Measurements from ENCODE around the gene SMIM5.

DNA sequence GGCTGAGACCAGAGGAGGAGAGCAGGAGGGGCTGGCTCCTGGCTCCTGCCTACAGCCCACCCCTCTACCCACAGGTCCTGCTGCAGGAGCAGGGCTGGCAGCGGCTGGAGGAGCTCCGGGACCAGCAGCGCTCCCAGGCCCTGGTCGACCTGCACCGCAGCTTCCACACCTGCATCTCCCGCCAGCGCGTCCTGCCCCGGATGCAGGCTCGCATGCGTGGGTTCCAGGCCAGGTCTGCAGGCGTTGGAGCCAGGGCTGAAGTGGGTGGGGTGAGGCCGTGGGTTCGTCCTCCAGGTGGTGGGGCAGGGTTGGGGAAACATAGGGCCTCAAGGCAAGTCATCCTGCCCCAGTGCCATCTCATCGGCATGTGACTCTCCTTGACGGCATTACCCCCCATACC lies 27.4 kb upstream of the SMIM5 start:
- TF ChIP-seq, protein P1, sequence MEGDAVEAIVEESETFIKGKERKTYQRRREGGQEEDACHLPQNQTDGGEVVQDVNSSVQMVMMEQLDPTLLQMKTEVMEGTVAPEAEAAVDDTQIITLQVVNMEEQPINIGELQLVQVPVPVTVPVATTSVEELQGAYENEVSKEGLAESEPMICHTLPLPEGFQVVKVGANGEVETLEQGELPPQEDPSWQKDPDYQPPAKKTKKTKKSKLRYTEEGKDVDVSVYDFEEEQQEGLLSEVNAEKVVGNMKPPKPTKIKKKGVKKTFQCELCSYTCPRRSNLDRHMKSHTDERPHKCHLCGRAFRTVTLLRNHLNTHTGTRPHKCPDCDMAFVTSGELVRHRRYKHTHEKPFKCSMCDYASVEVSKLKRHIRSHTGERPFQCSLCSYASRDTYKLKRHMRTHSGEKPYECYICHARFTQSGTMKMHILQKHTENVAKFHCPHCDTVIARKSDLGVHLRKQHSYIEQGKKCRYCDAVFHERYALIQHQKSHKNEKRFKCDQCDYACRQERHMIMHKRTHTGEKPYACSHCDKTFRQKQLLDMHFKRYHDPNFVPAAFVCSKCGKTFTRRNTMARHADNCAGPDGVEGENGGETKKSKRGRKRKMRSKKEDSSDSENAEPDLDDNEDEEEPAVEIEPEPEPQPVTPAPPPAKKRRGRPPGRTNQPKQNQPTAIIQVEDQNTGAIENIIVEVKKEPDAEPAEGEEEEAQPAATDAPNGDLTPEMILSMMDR (IDR thresholded peaks at IDR 0.05): no peak
- no peak for TF ChIP-seq POLR2AphosphoS5 (IDR thresholded peaks at IDR 0.05)
